ENCODE data around the gene ZRSR2.
"Not testable (repeated sequence)": the region's sequence is repeated elsewhere in the genome, so short reads cannot be mapped to it uniquely, and the experiment has no call there.

The ZRSR2 gene

GRCh38 chrX:15789979-15790768, at the start of gene ZRSR2:
Gene ZRSR2 (plus strand): TSS chrX:15790484. CDS start chrX:15790496, 12 bp downstream.
- DNase-seq: peak; percentile 89

GRCh38 chrX:15744181-15744867, 46.0 kb upstream of the ZRSR2 start:
- DNase-seq: no peak

- DNase-seq: no peak
These were observed 45.1 kb upstream of the ZRSR2 start for GRCh38 chrX:15745179-15745578.

- not testable (repeated sequence) for DNase-seq
These were observed 43.6 kb upstream of the ZRSR2 start for GRCh38 chrX:15746651-15747050.

GRCh38 chrX:15747626-15748173, 42.6 kb upstream of the ZRSR2 start:
- DNase-seq: no peak

GRCh38 chrX:15748841-15749240, 41.4 kb upstream of the ZRSR2 start:
- DNase-seq: no peak

- DNase-seq: no peak
These were observed 40.4 kb upstream of the ZRSR2 start for GRCh38 chrX:15749642-15750610.

- no peak for DNase-seq
These were observed 39.6 kb upstream of the ZRSR2 start for GRCh38 chrX:15750611-15751154.

- DNase-seq: no peak
These were observed 39.0 kb upstream of the ZRSR2 start for GRCh38 chrX:15751155-15751819.

- no peak for DNase-seq
These were observed 35.2 kb upstream of the ZRSR2 start for GRCh38 chrX:15755091-15755490.

GRCh38 chrX:15758140-15758539, 32.1 kb upstream of the ZRSR2 start:
- no peak for DNase-seq

- not testable (repeated sequence) for DNase-seq
These were observed 30.4 kb upstream of the ZRSR2 start for GRCh38 chrX:15759886-15760285.

GRCh38 chrX:15761564-15762191, 28.6 kb upstream of the ZRSR2 start:
- DNase-seq: peak; percentile 10

GRCh38 chrX:15769300-15769954, 20.9 kb upstream of the ZRSR2 start:
- DNase-seq: peak; percentile 31

- no peak for DNase-seq
These were observed 8.2 kb upstream of the ZRSR2 start for GRCh38 chrX:15781961-15782699.

- DNase-seq: peak; percentile 31
These were observed 5.0 kb upstream of the ZRSR2 start for GRCh38 chrX:15785176-15785750.

GRCh38 chrX:15786915-15787314, 3.4 kb upstream of the ZRSR2 start:
- DNase-seq: no peak

GRCh38 chrX:15790769-15791290, 546 bp downstream of the ZRSR2 start:
- no peak for DNase-seq

- no peak for DNase-seq
These were observed 7.4 kb downstream of the ZRSR2 start for GRCh38 chrX:15797707-15798106.
